HG03439 (cell line): ENCODE results near the gene AADACL2.

Source experiments
- ATAC-seq: cut with Tn5 transposase; IDR thresholded peaks from one replicate; pipeline ENCODE4 v1.9.1; 2021; ENCODE audit warnings: mild to moderate bottlenecking, moderate library complexity; ENCODE audit not compliant: unreplicated experiment

The AADACL2 gene, protein sequence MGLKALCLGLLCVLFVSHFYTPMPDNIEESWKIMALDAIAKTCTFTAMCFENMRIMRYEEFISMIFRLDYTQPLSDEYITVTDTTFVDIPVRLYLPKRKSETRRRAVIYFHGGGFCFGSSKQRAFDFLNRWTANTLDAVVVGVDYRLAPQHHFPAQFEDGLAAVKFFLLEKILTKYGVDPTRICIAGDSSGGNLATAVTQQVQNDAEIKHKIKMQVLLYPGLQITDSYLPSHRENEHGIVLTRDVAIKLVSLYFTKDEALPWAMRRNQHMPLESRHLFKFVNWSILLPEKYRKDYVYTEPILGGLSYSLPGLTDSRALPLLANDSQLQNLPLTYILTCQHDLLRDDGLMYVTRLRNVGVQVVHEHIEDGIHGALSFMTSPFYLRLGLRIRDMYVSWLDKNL

DNA sequence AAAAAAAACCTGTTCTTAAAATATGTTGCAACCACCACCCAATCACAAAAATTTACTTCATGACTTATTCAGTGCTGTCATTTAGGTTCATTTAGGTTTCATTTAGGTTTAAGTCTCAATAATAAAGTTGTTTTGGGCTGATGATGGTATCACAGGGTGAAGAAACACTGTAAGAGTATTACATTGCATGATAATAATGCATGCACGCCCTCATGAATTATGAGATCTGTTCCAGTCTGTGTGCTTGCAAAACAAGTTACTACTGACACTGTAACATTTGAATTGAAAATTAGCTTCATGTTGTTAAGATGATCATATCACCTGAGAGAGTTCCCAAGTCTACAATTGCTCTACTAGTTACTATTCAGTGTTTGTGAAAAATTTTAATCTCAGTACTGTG, at the start of gene AADACL2:
Gene AADACL2, plus strand, starts transcription at position 315 of the 400 bp plus-strand sequence. CDS start 109 bp downstream, outside the sequence.
- ATAC-seq = no peak

DNA sequence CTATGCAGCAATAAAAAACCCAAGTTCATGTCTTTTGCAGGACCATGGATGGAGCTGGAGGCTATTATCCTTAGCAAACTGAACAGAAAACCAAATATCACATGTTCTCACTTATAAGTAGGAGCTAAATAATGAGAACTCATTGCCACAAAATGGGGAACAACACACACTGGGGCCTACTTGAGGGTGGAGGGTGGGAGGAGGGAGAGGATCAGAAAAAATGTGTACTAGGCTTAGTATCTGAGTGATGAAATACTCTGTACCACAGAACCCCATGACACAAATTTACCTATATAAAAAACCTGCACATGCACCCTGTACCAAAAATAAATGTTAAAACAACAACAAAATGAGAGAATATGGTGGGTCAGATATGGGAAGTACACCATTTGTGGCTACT, 49.6 kb upstream of the AADACL2 start:
- no peak for ATAC-seq

DNA sequence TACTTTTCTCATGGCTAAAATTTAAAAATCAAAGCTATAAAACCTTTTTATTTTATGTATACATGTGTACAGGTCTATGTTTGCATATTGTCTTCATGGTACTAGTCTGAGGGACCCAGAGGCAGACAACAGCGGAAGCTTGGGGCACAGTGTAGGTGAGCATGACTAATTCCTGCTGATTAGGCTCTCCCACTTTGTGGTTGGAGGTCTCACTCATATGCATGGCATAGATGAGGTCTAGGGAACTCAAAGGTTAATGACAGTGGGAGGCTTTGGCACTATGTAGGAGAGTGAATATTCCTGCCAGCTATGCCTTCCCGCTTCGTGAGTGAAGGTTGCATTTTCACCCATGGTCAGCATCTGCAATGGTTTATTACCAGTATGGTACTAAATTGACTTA, 47.5 kb upstream of the AADACL2 start:
- no peak for ATAC-seq

DNA sequence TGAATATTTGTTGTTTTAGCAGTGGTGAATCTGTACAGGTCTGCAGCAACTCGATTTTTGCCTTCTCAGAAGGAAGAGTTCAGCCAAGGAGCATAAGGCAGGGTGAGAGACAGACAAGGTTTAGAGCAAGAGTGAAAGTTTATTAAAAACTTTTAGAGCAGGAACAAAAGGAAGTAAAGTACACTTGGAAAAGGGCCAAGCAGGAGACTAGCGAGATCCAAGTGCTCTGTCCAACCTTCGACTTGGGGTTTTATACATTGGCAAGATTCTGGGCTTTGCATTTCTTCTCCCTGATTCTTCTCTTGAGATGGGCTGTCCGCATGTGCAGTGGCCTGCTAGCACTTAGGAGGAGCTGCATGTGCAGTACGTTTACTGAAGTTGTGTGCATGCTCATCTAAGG, 46.7 kb upstream of the AADACL2 start:
- no peak for ATAC-seq

DNA sequence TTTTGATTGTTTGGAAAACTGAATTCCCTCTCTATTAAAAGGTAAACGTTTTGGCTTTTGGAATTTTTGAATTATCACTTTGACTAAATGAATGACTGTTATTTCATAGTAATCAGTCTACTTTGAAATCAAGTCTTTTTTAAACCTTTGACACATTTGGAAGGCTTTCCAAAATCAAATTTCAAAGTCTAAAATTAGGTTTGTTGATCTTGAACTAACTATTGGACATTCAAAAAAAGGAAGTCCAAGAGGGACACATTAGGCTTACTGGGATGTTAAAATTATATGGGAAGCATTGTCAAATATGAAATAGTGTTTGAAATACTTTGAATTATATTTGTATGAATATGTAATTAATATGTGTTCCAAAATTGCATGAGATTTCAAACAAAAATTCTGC, 45.2 kb upstream of the AADACL2 start:
- ATAC-seq = no peak

DNA sequence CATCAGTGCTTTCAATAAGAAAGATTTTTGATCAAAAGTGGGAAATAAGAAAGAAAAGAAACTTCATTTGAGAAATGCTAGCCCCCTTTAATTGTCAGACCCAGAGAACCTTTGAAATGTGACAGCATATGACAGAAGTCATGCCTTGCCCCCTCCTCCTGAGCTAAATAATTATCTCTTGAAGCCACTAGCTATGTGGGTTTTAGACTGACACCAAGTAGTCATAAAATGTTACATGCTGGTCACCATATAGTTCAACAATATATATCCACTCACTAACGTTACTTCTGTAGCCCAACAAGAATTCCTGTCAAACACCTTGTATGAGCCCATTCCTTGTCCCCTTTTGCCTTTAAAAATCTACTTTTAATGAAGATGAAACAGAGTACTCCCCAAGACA, 43.1 kb upstream of the AADACL2 start:
- no peak for ATAC-seq

DNA sequence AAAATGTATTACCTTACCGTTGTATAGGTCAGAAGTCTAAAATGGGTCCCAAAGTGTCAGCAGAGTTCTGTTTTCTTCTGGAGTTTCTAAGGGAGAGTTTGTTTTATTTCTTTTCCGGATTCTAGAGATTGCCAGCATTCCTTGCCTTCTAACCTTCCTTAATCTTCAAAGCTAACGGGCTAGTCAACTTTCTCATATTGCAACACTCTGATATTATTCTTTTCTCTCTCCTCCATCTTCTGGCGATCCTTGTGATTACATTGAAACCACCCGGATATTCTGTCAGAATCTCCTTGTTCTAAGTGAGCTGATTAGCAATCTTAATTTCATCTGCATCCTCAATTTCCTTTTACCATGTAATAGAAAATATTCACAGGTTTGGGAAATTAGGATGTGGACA, 36.2 kb upstream of the AADACL2 start:
- no peak for ATAC-seq

DNA sequence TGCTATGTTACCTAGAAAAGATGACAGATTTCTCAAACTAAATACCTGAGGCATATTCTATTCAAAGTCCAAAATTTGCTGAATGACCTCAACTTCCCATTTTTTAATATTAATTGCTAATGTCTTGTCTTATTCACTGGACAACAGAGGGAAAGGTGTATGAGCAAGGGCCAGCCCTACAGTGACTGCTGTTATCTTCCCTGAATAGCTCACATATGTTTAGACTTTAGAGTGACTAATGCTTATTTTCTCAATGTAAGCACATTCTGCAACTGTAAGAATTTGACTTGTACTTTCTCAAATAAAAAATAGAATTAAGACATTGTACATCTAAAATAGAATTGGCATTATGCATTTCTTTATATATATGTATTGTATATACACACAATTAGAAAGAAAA, 26.5 kb upstream of the AADACL2 start:
- no peak for ATAC-seq

DNA sequence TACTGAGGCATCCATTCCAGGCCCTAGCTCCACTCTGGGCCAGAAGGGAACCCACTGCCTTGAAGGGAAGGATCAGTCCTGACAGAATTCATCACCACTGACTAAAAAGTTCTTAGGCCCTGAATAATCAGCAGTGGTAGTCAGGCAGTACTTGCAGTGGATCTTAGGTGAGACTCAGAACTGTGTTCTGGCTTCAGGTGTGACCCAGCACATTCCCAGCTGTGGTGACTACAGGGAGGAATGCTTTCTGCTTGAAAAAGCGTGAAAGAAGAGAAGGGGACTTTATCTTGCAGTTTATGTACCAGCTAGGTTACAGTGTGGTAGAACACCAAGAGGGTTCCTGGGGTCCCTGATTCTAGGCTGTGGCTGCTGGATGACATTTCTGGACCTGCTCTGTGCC, 24.9 kb upstream of the AADACL2 start:
- no peak for ATAC-seq

DNA sequence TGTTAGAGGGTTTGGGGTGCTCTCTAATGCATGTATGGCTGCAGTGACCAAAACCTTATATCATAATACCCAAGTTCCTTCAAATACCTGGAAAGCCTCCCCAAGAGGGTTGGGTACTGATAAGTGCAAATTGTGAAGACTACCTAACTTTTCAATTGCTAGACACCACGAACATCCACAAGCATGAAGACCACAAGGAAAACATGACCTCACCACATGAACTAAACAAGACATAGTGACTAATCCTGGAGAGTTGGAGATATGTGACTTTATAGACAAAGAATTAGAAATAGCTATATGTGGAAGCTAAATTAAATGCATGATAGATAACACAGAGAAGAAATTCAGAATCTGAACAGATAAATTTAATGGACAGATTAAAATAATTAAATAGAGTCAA, 23.9 kb upstream of the AADACL2 start:
- ATAC-seq = no peak

DNA sequence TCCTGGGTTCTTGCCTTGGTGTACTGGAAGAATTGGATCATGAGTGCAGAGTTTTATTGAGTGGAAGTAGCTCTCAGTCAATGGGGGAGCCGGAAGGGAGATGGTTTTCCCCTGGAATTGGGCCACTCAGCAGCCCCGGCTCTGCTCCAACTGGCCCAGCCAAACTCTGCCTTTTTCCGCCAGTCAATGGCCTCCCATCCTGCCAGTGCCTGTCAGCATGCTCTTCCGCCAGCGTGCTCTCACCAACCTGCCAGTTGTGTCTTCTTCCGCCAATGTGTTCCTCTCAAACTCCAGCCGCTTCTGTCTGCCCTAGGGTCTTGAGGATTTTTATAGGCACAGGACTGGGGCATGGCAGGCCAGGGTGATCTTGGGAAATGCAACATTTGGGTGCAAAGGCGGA, 12.4 kb upstream of the AADACL2 start:
- ATAC-seq = no peak

DNA sequence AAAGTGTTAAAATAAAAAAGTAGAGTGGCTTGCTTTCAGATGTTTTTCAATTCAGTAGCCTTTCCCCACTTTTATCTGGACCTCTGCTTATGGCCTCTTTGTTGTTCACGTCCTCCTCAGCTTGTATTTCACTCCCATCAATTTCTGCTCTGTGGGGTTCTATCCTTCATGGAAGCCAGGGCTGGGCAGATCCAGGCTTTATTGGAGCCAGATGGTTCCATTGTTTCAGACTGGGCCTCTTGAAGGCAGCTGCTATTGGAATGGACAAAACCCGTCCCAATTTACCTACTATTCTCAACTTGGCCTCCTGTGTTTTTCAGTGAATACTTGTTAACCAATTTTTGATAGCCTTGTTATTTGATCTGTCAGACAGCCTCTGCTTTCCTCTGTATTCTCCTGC, 10.9 kb upstream of the AADACL2 start:
- ATAC-seq = no peak

DNA sequence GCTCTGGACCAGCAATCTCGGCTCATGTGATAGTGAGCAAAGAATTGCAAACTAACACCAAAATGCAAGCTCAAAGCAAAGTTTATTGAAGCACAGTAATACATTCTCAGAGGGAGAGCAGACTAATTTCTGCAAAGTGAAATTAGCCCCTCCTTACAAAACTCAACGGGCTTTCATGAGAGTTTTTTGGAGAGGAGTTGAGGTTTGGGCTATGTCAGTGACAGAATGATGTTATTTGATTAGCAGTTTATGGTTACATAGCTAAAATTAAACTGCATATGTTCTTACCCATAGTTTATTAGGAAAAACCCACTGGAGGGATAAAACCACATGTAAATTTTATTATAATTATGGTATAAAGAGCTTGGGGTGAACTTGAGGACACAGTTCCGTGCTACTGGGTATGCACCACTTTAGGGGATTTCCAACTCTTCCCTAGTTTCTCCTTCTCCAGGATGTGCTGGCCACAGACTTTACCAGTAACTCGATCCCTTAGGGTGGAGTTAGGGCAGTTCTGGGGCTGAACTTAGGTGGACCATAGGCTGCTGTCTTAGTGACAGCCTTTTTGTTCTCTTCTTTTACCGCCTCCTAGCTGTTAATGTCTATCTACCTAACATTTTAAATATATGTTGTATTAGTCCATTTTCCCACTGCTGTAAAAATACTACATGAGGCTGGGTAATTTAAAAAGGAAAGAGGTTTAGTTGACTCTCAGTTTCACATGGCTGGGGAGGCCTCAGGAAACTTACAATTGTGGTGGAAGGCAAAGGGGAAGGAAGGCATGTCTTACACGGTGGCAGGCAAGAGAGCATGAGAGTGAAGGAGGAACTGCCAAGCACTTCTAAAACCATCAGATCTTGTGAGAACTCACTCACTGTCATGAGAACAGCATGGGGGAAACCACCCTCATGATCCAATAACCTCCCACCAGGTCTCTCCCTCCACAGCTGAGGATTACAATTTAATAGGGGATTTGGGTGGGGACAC, 8.9 kb upstream of the AADACL2 start:
- ATAC-seq = no peak

DNA sequence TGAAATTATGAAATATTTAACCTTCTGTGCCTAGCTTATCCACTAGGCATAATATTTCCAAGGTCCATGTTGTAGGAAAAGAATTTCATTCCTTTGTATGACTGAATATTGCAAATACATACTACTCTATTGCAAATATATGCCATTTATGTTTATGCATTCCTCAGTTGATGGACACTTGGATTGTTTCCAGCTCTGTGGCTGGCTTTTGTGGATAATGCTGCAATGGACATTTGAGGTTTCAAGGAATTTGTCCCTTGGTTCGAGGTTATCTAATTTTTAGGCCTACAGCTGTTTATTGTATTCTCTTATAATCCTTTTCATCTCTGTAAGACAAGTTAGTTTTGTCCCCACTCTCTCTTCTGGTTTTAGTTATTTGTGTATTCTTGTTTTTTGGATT, 7.7 kb upstream of the AADACL2 start:
- ATAC-seq = no peak

DNA sequence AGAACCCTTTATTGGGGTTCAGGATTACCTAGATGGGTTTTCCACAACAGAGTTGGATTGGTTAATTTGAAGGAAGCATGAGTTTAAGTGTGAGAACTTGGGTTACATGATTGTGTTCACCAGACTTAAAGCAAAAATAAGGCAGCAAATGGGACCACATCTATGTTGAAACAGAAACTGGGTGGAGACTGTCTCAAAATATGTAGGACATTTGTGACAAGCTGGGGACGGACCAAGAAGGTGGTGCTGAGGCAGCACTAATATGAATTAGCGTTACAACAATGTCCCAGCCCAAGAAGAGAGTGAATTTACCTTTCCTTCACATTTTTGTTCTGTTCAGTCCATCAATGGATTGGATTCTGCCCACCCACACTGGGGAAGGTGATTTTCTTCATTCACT, 866 bp upstream of the AADACL2 start:
- no peak for ATAC-seq

DNA sequence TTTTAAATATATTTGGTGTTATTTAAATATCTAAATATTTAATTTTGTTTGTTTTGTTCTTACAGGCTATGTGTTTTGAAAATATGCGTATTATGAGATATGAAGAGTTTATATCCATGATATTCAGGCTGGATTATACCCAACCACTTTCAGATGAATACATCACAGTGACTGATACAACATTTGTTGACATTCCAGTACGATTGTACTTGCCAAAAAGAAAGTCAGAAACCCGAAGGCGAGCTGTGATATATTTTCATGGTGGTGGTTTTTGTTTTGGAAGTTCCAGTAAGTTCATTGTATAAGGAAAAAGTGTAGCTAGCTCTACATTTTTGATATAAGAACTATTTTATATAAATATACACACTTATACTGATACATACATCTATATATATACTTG, 6.9 kb downstream of the AADACL2 start:
- ATAC-seq = no peak

DNA sequence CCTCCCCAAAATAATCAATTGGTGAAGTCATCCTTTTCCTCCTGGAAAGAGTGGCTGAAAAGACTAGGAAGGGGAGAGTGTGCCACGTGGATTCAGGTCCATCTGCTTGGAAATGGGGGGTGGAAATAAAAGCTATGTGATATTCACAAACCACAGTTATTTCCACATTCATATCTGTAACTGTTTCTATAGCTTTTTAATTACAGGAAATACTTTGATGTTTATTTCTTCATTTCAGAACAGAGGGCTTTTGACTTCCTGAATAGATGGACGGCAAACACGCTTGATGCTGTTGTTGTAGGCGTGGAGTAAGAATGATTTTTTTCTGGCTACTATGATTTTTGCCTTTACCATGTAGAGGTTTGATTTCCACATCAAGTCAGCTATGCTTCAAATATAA, 10.1 kb downstream of the AADACL2 start:
- ATAC-seq = no peak

DNA sequence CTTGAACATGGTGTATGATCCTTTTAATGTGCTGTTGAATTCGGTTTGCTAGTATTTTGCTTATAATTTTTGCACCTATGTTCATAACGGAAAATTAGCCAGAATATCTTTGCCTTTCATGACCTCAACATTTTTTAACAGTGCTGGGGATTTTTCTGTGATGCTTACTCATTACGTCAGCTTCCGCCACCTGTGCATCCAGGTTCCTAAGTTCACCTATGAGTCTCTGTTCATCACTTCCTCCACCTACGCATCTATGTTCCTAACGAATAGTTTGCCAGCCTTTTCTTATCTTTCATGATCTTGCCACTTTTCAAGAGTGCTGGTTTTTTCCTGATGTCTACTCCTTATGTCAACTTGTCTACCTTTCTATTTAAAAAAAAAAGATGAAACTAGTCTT, 16.5 kb downstream of the AADACL2 start:
- no peak for ATAC-seq

DNA sequence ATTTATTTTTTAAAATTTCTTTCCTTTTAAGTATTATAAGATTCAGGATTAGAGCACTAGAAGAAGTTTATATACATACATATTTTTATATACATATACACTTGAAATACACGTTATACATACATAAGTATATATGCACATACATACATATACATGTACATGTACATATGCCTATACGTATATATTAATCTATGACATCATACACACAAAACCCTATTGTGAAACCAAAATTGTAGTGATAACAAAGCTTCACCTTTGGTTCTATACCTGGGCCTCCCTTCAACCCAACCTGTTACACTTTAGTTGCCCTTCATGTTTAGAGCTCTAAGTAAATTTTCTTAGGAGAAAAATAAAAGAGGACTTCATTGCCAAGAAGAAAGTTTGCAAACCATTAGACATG, 17.0 kb downstream of the AADACL2 start:
- no peak for ATAC-seq

DNA sequence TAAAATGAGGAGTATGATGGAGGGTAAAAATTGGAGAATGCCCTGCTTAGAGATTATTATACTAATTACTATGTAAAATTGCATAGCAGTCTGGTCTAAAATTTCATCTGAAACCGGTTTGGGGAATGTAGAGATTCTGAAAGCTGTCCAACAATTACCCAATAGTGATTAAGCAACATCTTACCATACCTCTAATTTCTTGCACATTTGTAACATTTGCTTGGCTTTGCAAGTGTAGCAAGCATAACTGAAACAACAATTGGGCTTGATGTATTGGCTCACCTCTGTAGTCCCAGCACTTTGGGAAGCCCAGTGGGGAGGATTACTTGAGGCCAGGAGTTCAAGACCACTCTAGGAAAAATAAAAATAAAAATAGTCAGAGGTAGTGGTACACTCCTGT, 17.4 kb downstream of the AADACL2 start:
- ATAC-seq = no peak

DNA sequence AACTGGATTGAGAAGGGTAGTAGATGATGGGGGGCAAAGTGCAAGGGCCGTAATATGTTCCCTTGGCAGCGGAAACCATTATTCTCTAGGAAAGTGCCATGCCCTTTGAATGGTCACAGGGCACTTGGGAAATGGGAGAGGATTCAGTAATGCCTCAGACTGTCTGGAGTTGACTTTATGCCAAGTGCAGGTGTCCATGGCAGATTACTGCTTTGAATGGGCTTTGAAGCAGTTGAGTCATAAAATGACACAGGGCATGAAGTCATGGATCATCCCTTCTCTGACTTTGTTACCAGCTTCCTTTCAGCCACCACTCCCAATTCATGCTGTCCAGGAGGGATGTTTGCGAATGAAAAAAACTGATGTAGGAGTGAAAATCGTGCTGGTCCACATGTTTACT, 20.1 kb downstream of the AADACL2 start:
- no peak for ATAC-seq

DNA sequence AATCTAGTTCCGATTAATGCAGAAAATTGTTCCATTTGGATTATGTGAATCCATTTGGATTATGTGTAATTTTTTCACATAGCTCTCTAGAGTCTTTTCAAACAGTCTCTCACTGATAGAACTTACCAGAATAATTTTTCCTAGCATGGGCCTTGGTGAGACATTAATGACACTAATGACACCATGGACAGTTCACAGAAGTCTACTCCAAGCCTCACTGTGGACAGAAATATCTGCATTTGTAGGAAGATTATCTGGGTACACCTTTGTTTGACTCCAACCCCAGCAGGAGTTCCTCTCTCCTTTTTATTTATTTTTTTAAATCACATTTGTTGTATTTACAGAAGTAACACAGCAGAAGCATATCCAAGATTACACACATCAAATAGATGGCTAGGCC, 27.9 kb downstream of the AADACL2 start:
- ATAC-seq = no peak
